ENCODE measurements around the gene MANBA. TPM values are rescaled to one million over a fixed set of nuclear protein-coding genes. Genes with fewer than 3 reads are reported as not detected.
"Not testable (repeated sequence)": the region's sequence is repeated elsewhere in the genome, so short reads cannot be mapped to it uniquely, and the experiment has no call there.

The MANBA gene
- total RNA-seq, 1 experiment from 2014 or later, result 14.5 TPM

DNA sequence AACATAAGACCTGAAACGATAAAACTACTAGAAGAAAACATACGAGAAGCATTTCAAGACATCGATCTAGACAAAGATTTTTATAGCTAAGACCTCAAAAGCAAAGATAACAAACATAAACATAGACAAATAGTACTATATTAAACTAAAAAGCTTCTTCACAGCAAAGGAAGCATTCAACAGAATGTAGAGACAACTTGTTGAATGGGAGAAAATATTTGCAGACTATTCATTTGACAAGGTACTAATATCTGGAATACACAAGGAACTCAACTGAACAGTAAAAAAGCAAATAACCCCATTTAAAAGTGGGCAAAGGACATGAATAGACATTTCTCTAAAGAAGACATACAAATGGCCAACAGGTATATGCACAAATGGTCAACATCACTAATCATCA is 49.8 kb downstream of the MANBA start:
- no peak for DNase-seq (ENCODE audit: low read depth, low spot score)
- intact Hi-C loops (cut with micrococcal nuclease; ENCODE audit: unreplicated experiment), result no loop called here
- POLR2A ChIA-PET, result no interaction called here

DNA sequence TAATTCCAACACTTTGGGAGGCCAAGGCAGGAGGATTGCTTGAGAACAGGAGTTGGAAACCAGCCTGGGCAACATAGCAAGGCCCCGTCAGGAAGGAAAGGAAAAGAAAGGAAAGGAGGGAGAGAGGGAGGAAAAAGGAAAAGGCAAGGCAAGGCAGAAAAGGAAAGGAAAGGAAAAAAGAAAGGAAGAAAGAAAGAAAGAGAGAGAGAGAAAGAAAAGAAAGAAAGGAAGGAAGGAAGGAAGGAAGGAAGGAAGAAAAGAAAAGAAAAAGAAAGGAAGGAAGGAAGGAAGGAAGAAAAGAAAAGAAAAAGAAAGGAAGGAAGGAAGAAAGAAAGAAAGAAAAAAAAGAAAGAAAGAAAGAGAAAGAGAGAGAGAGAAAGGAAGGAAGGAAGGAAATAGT is 51.7 kb downstream of the MANBA start:
- H3K4me1 ChIP-seq (ENCODE audit: control insufficient read depth, insufficient read depth, low read length); H3K27ac ChIP-seq (ENCODE audit: low read length); H3K27me3 ChIP-seq (ENCODE audit: control insufficient read depth, insufficient read depth, low read length); H3K4me3 ChIP-seq (ENCODE audit: low read depth in 2 of 2, low read length in 2 of 2); H3K9me3 ChIP-seq (ENCODE audit: control insufficient read depth, insufficient read depth, low read depth, low read length); DNase-seq (ENCODE audit: low read depth, low spot score); POLR2A ChIA-PET; CTCF ChIA-PET; ATAC-seq; H3K36me3 ChIP-seq (ENCODE audit: control insufficient read depth, insufficient read depth, low read length); BruUV-seq (replicated peaks); intact Hi-C loops (cut with micrococcal nuclease; ENCODE audit: unreplicated experiment); in situ Hi-C loops (cut with HindIII; ENCODE audit: low pct_unique_long_range_greater_than_20kb, low sequenced_read_pairs): not testable (repeated sequence)

More for the DNA sequence above, 49.8 kb downstream of the MANBA start:
- no peaks in the 10 kb centered on the region for H3K9me3 ChIP-seq (ENCODE audit: control insufficient read depth, insufficient read depth, low read depth, low read length)
- H3K4me3 ChIP-seq (ENCODE audit: low read depth in 2 of 2, low read length in 2 of 2), result no peak overlapping the region
- no peaks in the 10 kb centered on the region for H3K4me1 ChIP-seq (ENCODE audit: control insufficient read depth, insufficient read depth, low read length)
- TF ChIP-seq, protein P1, sequence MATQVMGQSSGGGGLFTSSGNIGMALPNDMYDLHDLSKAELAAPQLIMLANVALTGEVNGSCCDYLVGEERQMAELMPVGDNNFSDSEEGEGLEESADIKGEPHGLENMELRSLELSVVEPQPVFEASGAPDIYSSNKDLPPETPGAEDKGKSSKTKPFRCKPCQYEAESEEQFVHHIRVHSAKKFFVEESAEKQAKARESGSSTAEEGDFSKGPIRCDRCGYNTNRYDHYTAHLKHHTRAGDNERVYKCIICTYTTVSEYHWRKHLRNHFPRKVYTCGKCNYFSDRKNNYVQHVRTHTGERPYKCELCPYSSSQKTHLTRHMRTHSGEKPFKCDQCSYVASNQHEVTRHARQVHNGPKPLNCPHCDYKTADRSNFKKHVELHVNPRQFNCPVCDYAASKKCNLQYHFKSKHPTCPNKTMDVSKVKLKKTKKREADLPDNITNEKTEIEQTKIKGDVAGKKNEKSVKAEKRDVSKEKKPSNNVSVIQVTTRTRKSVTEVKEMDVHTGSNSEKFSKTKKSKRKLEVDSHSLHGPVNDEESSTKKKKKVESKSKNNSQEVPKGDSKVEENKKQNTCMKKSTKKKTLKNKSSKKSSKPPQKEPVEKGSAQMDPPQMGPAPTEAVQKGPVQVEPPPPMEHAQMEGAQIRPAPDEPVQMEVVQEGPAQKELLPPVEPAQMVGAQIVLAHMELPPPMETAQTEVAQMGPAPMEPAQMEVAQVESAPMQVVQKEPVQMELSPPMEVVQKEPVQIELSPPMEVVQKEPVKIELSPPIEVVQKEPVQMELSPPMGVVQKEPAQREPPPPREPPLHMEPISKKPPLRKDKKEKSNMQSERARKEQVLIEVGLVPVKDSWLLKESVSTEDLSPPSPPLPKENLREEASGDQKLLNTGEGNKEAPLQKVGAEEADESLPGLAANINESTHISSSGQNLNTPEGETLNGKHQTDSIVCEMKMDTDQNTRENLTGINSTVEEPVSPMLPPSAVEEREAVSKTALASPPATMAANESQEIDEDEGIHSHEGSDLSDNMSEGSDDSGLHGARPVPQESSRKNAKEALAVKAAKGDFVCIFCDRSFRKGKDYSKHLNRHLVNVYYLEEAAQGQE (IDR thresholded peaks at IDR 0.05; ENCODE audit: insufficient read depth in 1 of 2, low read depth in 2 of 2, low read length in 1 of 2), result no peak
- TF ChIP-seq SIN3A (IDR thresholded peaks at IDR 0.05; ENCODE audit: borderline replicate concordance, insufficient read depth, low read depth, low read length) (no peak), TCF7L2 (IDR thresholded peaks at IDR 0.05; ENCODE audit: low read depth, low read length) (no peak), POLR2AphosphoS5 (IDR thresholded peaks at IDR 0.05; ENCODE audit: low read depth, low read length) (no peak)
- TF ChIP-seq, protein P2, sequence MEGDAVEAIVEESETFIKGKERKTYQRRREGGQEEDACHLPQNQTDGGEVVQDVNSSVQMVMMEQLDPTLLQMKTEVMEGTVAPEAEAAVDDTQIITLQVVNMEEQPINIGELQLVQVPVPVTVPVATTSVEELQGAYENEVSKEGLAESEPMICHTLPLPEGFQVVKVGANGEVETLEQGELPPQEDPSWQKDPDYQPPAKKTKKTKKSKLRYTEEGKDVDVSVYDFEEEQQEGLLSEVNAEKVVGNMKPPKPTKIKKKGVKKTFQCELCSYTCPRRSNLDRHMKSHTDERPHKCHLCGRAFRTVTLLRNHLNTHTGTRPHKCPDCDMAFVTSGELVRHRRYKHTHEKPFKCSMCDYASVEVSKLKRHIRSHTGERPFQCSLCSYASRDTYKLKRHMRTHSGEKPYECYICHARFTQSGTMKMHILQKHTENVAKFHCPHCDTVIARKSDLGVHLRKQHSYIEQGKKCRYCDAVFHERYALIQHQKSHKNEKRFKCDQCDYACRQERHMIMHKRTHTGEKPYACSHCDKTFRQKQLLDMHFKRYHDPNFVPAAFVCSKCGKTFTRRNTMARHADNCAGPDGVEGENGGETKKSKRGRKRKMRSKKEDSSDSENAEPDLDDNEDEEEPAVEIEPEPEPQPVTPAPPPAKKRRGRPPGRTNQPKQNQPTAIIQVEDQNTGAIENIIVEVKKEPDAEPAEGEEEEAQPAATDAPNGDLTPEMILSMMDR (IDR thresholded peaks at IDR 0.05), result no peak
- H3K27me3 ChIP-seq (ENCODE audit: control insufficient read depth, insufficient read depth, low read length), result no peaks in the 10 kb centered on the region
- H3K36me3 ChIP-seq (ENCODE audit: control insufficient read depth, insufficient read depth, low read length), result no peaks in the 10 kb centered on the region
- BruUV-seq (replicated peaks), result no TSS peak
- H3K27ac ChIP-seq (ENCODE audit: low read length), result no peak overlapping the region
- CTCF ChIA-PET, result no interaction called here
- ATAC-seq, result no peak
- in situ Hi-C loops (cut with HindIII; ENCODE audit: low pct_unique_long_range_greater_than_20kb, low sequenced_read_pairs), result no loop called here

DNA sequence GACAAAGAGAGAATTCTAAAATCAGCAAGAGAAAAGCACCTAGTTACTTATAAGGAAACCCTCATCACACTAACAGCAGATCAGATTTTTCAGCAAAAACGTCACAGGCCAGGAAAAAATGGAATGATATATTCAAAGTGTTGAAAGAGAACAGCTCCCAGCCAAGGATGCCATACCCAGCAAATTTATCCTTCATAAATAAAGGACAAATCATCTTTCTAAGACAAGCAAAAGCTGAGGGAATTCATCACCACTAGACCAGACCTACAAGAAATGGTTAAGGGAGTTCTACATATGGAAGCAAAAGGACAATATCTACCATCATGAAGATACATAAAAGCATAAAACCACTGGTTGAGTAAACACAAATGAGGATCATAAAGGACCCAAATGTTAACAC is 53.6 kb downstream of the MANBA start:
- ATAC-seq (no peak), DNase-seq (ENCODE audit: low read depth, low spot score) (no peak)
- no TSS peak for BruUV-seq (replicated peaks)
- ChIA-PET POLR2A (no interaction called here), CTCF (no interaction called here)
- no peak overlapping the region for H3K27ac ChIP-seq (ENCODE audit: low read length)
- no peaks in the 10 kb centered on the region for H3K4me1 ChIP-seq (ENCODE audit: control insufficient read depth, insufficient read depth, low read length)
- TF ChIP-seq TCF7L2 (IDR thresholded peaks at IDR 0.05; ENCODE audit: low read depth, low read length) (no peak), SIN3A (IDR thresholded peaks at IDR 0.05; ENCODE audit: borderline replicate concordance, insufficient read depth, low read depth, low read length) (no peak), POLR2AphosphoS5 (IDR thresholded peaks at IDR 0.05; ENCODE audit: low read depth, low read length) (no peak)
- TF ChIP-seq, protein P1 (IDR thresholded peaks at IDR 0.05; ENCODE audit: insufficient read depth in 1 of 2, low read depth in 2 of 2, low read length in 1 of 2), result no peak
- TF ChIP-seq, protein P2 (IDR thresholded peaks at IDR 0.05), result no peak
- intact Hi-C loops (cut with micrococcal nuclease; ENCODE audit: unreplicated experiment) (no loop called here), in situ Hi-C loops (cut with HindIII; ENCODE audit: low pct_unique_long_range_greater_than_20kb, low sequenced_read_pairs) (no loop called here)
- no peaks in the 10 kb centered on the region for H3K36me3 ChIP-seq (ENCODE audit: control insufficient read depth, insufficient read depth, low read length)
- no peaks in the 10 kb centered on the region for H3K27me3 ChIP-seq (ENCODE audit: control insufficient read depth, insufficient read depth, low read length)
- H3K9me3 ChIP-seq (ENCODE audit: control insufficient read depth, insufficient read depth, low read depth, low read length), result no peaks in the 10 kb centered on the region
- H3K4me3 ChIP-seq (ENCODE audit: low read depth in 2 of 2, low read length in 2 of 2), result no peak overlapping the region
